HUES64 (cell line): Measurements from ENCODE around the gene COL20A1. TPM values are rescaled to one million over a fixed set of nuclear protein-coding genes. Genes with fewer than 3 reads are reported as not detected.
"Not testable (repeated sequence)": the region's sequence is repeated elsewhere in the genome, so short reads cannot be mapped to it uniquely, and the experiment has no call there.

Experiments used
- H3K27ac ChIP-seq: 2 replicates; pipeline ENCODE4 v1.7.0; 2013; ENCODE audit warnings: low read depth, low read length, inconsistent platforms
- H3K27me3 ChIP-seq: 2 replicates; pipeline ENCODE4 v1.6.1; 2013; ENCODE audit warnings: mild to moderate bottlenecking, low read length; ENCODE audit not compliant: insufficient read depth
- H3K36me3 ChIP-seq: 2 replicates; pipeline ENCODE4 v1.6.1; 2013; ENCODE audit warnings: mild to moderate bottlenecking, low read length; ENCODE audit not compliant: insufficient read depth
- H3K4me1 ChIP-seq: 2 replicates; pipeline ENCODE4 v1.6.1; 2013; ENCODE audit warnings: mild to moderate bottlenecking, low read length, moderate library complexity; ENCODE audit not compliant: insufficient read depth
- H3K4me3 ChIP-seq: 2 replicates; pipeline ENCODE4 v1.5.1; 2013; ENCODE audit warnings: mild to moderate bottlenecking, low read length, moderate library complexity
- H3K9ac ChIP-seq: 2 replicates; pipeline ENCODE4 v1.6.1; 2013; ENCODE audit warnings: mild to moderate bottlenecking, low read depth, low read length
- H3K9me3 ChIP-seq: 2 replicates; pipeline ENCODE4 v1.6.1; 2013; ENCODE audit warnings: low read depth, low read length; ENCODE audit not compliant: insufficient read depth
- WGBS: fragments of 150-250, 120-280 bp; methylation state at CpG from one replicate; pipeline ENCODE4 v1.1.7; 2013; ENCODE audit warnings: missing lambda C conversion rate; 5-methylcytosine and 5-hydroxymethylcytosine counted together
- polyA plus RNA-seq, 2 experiments: library from polyadenylated mRNA; stranded (reverse); fragments of 50-300 nt; gene quantifications; one replicate each; pipeline ENCODE4 v1.2.3, GENCODE V29; 2013

COL20A1 gene
- polyA plus RNA-seq (2013, experiment 1 of 2), result 0.20 TPM
- 0.25 TPM for polyA plus RNA-seq (2013, experiment 2 of 2)

- H3K36me3 ChIP-seq, result peaks cover 15% of the 10 kb centered on the region
- 81% methylated on average over 7 of the region's 7 CpGs for WGBS
- no peak within 1 kb of the TSS for H3K27ac ChIP-seq
- H3K27me3 ChIP-seq, result 0 out of 2 replicates have a peak, but pooled peaks cover 4% of the 10 kb centered on the region
- no peak within 1 kb of the TSS for H3K4me3 ChIP-seq
- H3K9ac ChIP-seq, result no peak within 1 kb of the TSS
- H3K9me3 ChIP-seq, result no peaks in the 10 kb centered on the region
- H3K4me1 ChIP-seq, result peaks cover 13% of the 10 kb centered on the region; the same call in 1 of the 2 replicates
These were observed at the start of gene COL20A1 for GRCh38 chr20:63292904-63293303. Gene COL20A1 (plus strand): TSS chr20:63293186. CDS start chr20:63295108, 1,922 bp downstream.

GRCh38 chr20:63243604-63244247 lies 49.3 kb upstream of the COL20A1 start:
- WGBS, result 92% methylated on average over 25 of the region's 25 CpGs
- Histone ChIP-seq H3K9me3 (no peaks in the 10 kb centered on the region), H3K4me1 (peaks cover 12% of the 10 kb centered on the region), H3K4me3 (no peak overlapping the region), H3K27ac (no peak overlapping the region), H3K9ac (no peak overlapping the region), H3K36me3 (no peaks in the 10 kb centered on the region), H3K27me3 (0 out of 2 replicates have a peak, but pooled peaks cover 6% of the 10 kb centered on the region)

GRCh38 chr20:63244468-63244867 lies 48.5 kb upstream of the COL20A1 start:
- H3K4me3 ChIP-seq, result no peak overlapping the region
- 91% methylated on average over 10 of the region's 10 CpGs for WGBS
- H3K36me3 ChIP-seq, result no peaks in the 10 kb centered on the region
- H3K9me3 ChIP-seq, result no peaks in the 10 kb centered on the region
- H3K4me1 ChIP-seq, result peaks cover 12% of the 10 kb centered on the region
- no peak overlapping the region for H3K9ac ChIP-seq
- 0 out of 2 replicates have a peak, but pooled peaks cover 6% of the 10 kb centered on the region for H3K27me3 ChIP-seq
- no peak overlapping the region for H3K27ac ChIP-seq

GRCh38 chr20:63246490-63247288 lies 46.3 kb upstream of the COL20A1 start:
- no peak overlapping the region for H3K4me3 ChIP-seq
- 65% methylated on average over 50 of the region's 50 CpGs for WGBS
- no peaks in the 10 kb centered on the region for H3K36me3 ChIP-seq
- peaks cover 12% of the 10 kb centered on the region for H3K4me1 ChIP-seq
- H3K9me3 ChIP-seq, result no peaks in the 10 kb centered on the region
- no peak overlapping the region for H3K27ac ChIP-seq
- H3K27me3 ChIP-seq, result 0 out of 2 replicates have a peak, but pooled peaks cover 6% of the 10 kb centered on the region
- H3K9ac ChIP-seq, result no peak overlapping the region

- Histone ChIP-seq H3K4me3 (no peak overlapping the region), H3K36me3 (no peaks in the 10 kb centered on the region), H3K27me3 (peaks cover 16% of the 10 kb centered on the region), H3K4me1 (peaks cover 12% of the 10 kb centered on the region), H3K9ac (no peak overlapping the region), H3K9me3 (no peaks in the 10 kb centered on the region), H3K27ac (no peak overlapping the region)
- 87% methylated on average over 24 of the region's 24 CpGs for WGBS
These were observed 45.2 kb upstream of the COL20A1 start for GRCh38 chr20:63247671-63248228.

GRCh38 chr20:63248835-63249591 lies 44.0 kb upstream of the COL20A1 start:
- Histone ChIP-seq H3K9me3 (no peaks in the 10 kb centered on the region), H3K27me3 (peaks cover 28% of the 10 kb centered on the region), H3K27ac (no peak overlapping the region), H3K4me3 (no peak overlapping the region), H3K36me3 (no peaks in the 10 kb centered on the region), H3K4me1 (peaks cover 12% of the 10 kb centered on the region), H3K9ac (no peak overlapping the region)
- 91% methylated on average over 25 of the region's 25 CpGs for WGBS

- Histone ChIP-seq H3K9me3 (no peaks in the 10 kb centered on the region), H3K27me3 (peaks cover 34% of the 10 kb centered on the region), H3K4me1 (peaks cover 12% of the 10 kb centered on the region), H3K27ac (no peak overlapping the region), H3K36me3 (no peaks in the 10 kb centered on the region), H3K9ac (no peak overlapping the region), H3K4me3 (no peak overlapping the region)
- 94% methylated on average over 15 of the region's 15 CpGs for WGBS
These were observed 43.1 kb upstream of the COL20A1 start for GRCh38 chr20:63249891-63250290.

- H3K27ac ChIP-seq, H3K9ac ChIP-seq, H3K36me3 ChIP-seq, H3K4me3 ChIP-seq, H3K9me3 ChIP-seq: not testable (repeated sequence)
- peaks cover 17% of the 10 kb centered on the region for H3K4me1 ChIP-seq
- WGBS, result 51% methylated on average over 10 of the region's 14 CpGs
- H3K27me3 ChIP-seq, result peaks cover 45% of the 10 kb centered on the region
These were observed 41.6 kb upstream of the COL20A1 start for GRCh38 chr20:63251350-63251749.

GRCh38 chr20:63252284-63252711 lies 40.7 kb upstream of the COL20A1 start:
- Histone ChIP-seq H3K27ac (no peak overlapping the region), H3K36me3 (no peaks in the 10 kb centered on the region), H3K9me3 (no peaks in the 10 kb centered on the region), H3K27me3 (peaks cover 46% of the 10 kb centered on the region), H3K4me1 (peaks cover 13% of the 10 kb centered on the region; the same call in 1 of the 2 replicates), H3K9ac (no peak overlapping the region), H3K4me3 (no peak overlapping the region)
- WGBS, result 49% methylated on average over 8 of the region's 8 CpGs

GRCh38 chr20:63253065-63253437 lies 39.9 kb upstream of the COL20A1 start:
- Histone ChIP-seq H3K4me1 (peaks cover 10% of the 10 kb centered on the region; the same call in 1 of the 2 replicates), H3K4me3 (peak overlapping the region; percentile 50), H3K27ac (no peak overlapping the region), H3K27me3 (peaks cover 46% of the 10 kb centered on the region), H3K9me3 (no peaks in the 10 kb centered on the region), H3K36me3 (no peaks in the 10 kb centered on the region), H3K9ac (peak overlapping the region; percentile 23; the same call in 1 of the 2 replicates)
- WGBS, result 21% methylated on average over 16 of the region's 16 CpGs
